Astrocyte of the cerebellum (primary cell): ENCODE measurements around the gene PREX1.
"Not testable (repeated sequence)": the region's sequence is repeated elsewhere in the genome, so short reads cannot be mapped to it uniquely, and the experiment has no call there.

Experiments used
- DNase-seq: peaks from one replicate; pipeline ENCODE4 v3.0.0-alpha.2; 2011; ENCODE audit warnings: low read depth
- H3K4me3 ChIP-seq: 2 replicates; pipeline ENCODE4 v1.5.1; 2011; ENCODE audit warnings: mild to moderate bottlenecking, low read depth, low read length, moderate library complexity
- CTCF ChIP-seq: IDR thresholded peaks from 2 replicates; pipeline ENCODE4 v1.5.1; 2012; ENCODE audit warnings: low read length, low read depth, moderate library complexity, mild to moderate bottlenecking; ENCODE audit errors: missing control alignments
- in situ Hi-C: cut with HindIII; loops from 2 replicates; pipeline ENCODE4 v1.10.0; 2017; ENCODE audit warnings: low sequenced_read_pairs

Gene PREX1

GRCh38 chr20:48781634-48782033 lies 46.2 kb downstream of the PREX1 start:
- in situ Hi-C loops = no loop called here
- no peak for TF ChIP-seq CTCF
- DNase-seq = no peak
- H3K4me3 ChIP-seq = no peak overlapping the region

GRCh38 chr20:48779435-48779834 lies 48.4 kb downstream of the PREX1 start:
- TF ChIP-seq CTCF = no peak
- in situ Hi-C loops = no loop called here

GRCh38 chr20:48777821-48778220 lies 50.0 kb downstream of the PREX1 start:
- no peak overlapping the region for H3K4me3 ChIP-seq
- in situ Hi-C loops = no loop called here
- DNase-seq = no peak
- TF ChIP-seq CTCF = no peak

More at GRCh38 chr20:48779435-48779834, 48.4 kb downstream of the PREX1 start:
- DNase-seq = no peak
- H3K4me3 ChIP-seq = no peak overlapping the region

- TF ChIP-seq CTCF = no peak
- no peak for DNase-seq
- no peak overlapping the region for H3K4me3 ChIP-seq
- in situ Hi-C loops = no loop called here
These were observed 50.8 kb downstream of the PREX1 start for GRCh38 chr20:48777005-48777404.

GRCh38 chr20:48776306-48776705 lies 51.5 kb downstream of the PREX1 start:
- in situ Hi-C loops = no loop called here
- peak; percentile 80 for DNase-seq
- no peak overlapping the region for H3K4me3 ChIP-seq
- no peak for TF ChIP-seq CTCF

GRCh38 chr20:48775545-48775944 lies 52.3 kb downstream of the PREX1 start:
- H3K4me3 ChIP-seq, in situ Hi-C loops, DNase-seq: not testable (repeated sequence)

GRCh38 chr20:48774696-48775095 lies 53.1 kb downstream of the PREX1 start:
- no peak overlapping the region for H3K4me3 ChIP-seq
- in situ Hi-C loops = no loop called here
- DNase-seq = no peak
- TF ChIP-seq CTCF = no peak
